ENCODE measurements around the gene C9orf152. TPM values are rescaled to one million over a fixed set of nuclear protein-coding genes. Genes with fewer than 3 reads are reported as not detected.
A peak's percentile ranks its signal among the peaks of the same experiment; 100 is the strongest.

Gene C9orf152
- total and polyA plus RNA-seq, 2 of the 13 experiments (the other 11 are each of a cell fraction or from before 2014, with no cell fraction given): 0.24 to 0.48 TPM

DNA sequence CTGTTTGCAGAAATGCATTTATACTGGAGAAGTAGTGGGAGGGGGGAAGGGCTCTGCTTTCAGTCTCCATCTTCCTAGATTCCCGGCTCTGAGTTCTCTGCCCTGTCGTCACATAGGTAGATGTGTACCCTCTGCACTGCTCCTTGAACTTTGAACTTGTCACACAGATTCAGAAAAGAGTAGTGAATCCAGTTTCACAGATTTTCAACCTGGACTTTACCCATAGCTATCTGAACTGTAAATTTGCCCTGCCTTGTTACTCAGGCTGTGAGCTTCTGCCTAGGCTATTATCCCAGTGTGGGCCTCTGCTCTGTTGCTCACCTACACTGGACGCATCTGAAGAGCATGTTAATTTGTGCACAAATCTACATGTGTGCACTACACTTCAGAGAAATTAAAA, 12.8 kb upstream of the C9orf152 start (continued):
- TF ChIP-seq MIER3 (CRISPR knock-in tag; IDR thresholded peaks at IDR 0.05; ENCODE audit: borderline replicate concordance) (peak; percentile 82), NFYB (CRISPR knock-in tag; IDR thresholded peaks at IDR 0.05) (no peak), ZEB1 (IDR thresholded peaks at IDR 0.05; ENCODE audit: insufficient replicate concordance, low read depth) (peak; percentile 93), RXRB (CRISPR knock-in tag; IDR thresholded peaks at IDR 0.05; ENCODE audit: borderline replicate concordance) (peak; percentile 88), SAP130 (CRISPR knock-in tag; IDR thresholded peaks at IDR 0.05; ENCODE audit: low read depth) (peak; percentile 76), TEAD3 (CRISPR knock-in tag; optimal IDR thresholded peaks at IDR 0.05; ENCODE audit: borderline replicate concordance) (peak; percentile 69), BCL6 (CRISPR knock-in tag; IDR thresholded peaks at IDR 0.05) (peak; percentile 73), MED13 (CRISPR knock-in tag; IDR thresholded peaks at IDR 0.05) (no peak), ZNF792 (CRISPR knock-in tag; IDR thresholded peaks at IDR 0.05) (peak; percentile 71; the same call in 1 of the 2 replicates), FOXA3 (CRISPR knock-in tag; IDR thresholded peaks at IDR 0.05) (peak; percentile 84), TARDBP (CRISPR knock-in tag; IDR thresholded peaks at IDR 0.05) (peak; percentile 89; the same call in 1 of the 2 replicates), ZNF230 (CRISPR knock-in tag; IDR thresholded peaks at IDR 0.05) (0 out of 2 replicates have a peak, but pooled peaks have one; percentile 49), NFATC3 (CRISPR knock-in tag; IDR thresholded peaks at IDR 0.05) (no peak), ZNF558 (CRISPR knock-in tag; IDR thresholded peaks at IDR 0.05; ENCODE audit: borderline replicate concordance) (no peak), HDAC1 (CRISPR knock-in tag; IDR thresholded peaks at IDR 0.05) (peak; percentile 77), DMAP1 (CRISPR knock-in tag; IDR thresholded peaks at IDR 0.05) (0 out of 2 replicates have a peak, but pooled peaks have one; percentile 53), YEATS2 (CRISPR knock-in tag; IDR thresholded peaks at IDR 0.05; ENCODE audit: borderline replicate concordance) (peak; percentile 65; the same call in 1 of the 2 replicates)
- TF ChIP-seq, protein P1, sequence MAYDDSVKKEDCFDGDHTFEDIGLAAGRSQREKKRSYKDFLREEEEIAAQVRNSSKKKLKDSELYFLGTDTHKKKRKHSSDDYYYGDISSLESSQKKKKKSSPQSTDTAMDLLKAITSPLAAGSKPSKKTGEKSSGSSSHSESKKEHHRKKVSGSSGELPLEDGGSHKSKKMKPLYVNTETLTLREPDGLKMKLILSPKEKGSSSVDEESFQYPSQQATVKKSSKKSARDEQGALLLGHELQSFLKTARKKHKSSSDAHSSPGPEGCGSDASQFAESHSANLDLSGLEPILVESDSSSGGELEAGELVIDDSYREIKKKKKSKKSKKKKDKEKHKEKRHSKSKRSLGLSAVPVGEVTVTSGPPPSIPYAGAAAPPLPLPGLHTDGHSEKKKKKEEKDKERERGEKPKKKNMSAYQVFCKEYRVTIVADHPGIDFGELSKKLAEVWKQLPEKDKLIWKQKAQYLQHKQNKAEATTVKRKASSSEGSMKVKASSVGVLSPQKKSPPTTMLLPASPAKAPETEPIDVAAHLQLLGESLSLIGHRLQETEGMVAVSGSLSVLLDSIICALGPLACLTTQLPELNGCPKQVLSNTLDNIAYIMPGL (CRISPR knock-in tag; IDR thresholded peaks at IDR 0.05; ENCODE audit: borderline replicate concordance in 1 of 2, low read depth in 1 of 2): peak; percentile 20 to 47; a peak in 3 of 4 replicates
- TF ChIP-seq, protein P2, sequence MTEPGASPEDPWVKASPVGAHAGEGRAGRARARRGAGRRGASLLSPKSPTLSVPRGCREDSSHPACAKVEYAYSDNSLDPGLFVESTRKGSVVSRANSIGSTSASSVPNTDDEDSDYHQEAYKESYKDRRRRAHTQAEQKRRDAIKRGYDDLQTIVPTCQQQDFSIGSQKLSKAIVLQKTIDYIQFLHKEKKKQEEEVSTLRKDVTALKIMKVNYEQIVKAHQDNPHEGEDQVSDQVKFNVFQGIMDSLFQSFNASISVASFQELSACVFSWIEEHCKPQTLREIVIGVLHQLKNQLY (CRISPR knock-in tag; IDR thresholded peaks at IDR 0.05): 0 out of 2 replicates have a peak, but pooled peaks have one; percentile 29
- TF ChIP-seq, protein P3, sequence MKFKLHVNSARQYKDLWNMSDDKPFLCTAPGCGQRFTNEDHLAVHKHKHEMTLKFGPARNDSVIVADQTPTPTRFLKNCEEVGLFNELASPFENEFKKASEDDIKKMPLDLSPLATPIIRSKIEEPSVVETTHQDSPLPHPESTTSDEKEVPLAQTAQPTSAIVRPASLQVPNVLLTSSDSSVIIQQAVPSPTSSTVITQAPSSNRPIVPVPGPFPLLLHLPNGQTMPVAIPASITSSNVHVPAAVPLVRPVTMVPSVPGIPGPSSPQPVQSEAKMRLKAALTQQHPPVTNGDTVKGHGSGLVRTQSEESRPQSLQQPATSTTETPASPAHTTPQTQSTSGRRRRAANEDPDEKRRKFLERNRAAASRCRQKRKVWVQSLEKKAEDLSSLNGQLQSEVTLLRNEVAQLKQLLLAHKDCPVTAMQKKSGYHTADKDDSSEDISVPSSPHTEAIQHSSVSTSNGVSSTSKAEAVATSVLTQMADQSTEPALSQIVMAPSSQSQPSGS (CRISPR knock-in tag; IDR thresholded peaks at IDR 0.05): peak; percentile 85
- TF ChIP-seq, protein P4, sequence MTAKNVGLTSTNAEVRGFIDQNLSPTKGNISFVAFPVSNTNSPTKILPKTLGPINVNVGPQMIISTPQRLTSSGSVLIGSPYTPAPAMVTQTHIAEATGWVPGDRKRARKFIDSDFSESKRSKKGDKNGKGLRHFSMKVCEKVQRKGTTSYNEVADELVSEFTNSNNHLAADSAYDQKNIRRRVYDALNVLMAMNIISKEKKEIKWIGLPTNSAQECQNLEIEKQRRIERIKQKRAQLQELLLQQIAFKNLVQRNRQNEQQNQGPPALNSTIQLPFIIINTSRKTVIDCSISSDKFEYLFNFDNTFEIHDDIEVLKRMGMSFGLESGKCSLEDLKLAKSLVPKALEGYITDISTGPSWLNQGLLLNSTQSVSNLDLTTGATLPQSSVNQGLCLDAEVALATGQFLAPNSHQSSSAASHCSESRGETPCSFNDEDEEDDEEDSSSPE (CRISPR knock-in tag; IDR thresholded peaks at IDR 0.05): 0 out of 2 replicates have a peak, but pooled peaks have one; percentile 36
- TF ChIP-seq, protein P5, sequence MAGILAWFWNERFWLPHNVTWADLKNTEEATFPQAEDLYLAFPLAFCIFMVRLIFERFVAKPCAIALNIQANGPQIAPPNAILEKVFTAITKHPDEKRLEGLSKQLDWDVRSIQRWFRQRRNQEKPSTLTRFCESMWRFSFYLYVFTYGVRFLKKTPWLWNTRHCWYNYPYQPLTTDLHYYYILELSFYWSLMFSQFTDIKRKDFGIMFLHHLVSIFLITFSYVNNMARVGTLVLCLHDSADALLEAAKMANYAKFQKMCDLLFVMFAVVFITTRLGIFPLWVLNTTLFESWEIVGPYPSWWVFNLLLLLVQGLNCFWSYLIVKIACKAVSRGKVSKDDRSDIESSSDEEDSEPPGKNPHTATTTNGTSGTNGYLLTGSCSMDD (CRISPR knock-in tag; IDR thresholded peaks at IDR 0.05): no peak
- TF ChIP-seq, protein P6, sequence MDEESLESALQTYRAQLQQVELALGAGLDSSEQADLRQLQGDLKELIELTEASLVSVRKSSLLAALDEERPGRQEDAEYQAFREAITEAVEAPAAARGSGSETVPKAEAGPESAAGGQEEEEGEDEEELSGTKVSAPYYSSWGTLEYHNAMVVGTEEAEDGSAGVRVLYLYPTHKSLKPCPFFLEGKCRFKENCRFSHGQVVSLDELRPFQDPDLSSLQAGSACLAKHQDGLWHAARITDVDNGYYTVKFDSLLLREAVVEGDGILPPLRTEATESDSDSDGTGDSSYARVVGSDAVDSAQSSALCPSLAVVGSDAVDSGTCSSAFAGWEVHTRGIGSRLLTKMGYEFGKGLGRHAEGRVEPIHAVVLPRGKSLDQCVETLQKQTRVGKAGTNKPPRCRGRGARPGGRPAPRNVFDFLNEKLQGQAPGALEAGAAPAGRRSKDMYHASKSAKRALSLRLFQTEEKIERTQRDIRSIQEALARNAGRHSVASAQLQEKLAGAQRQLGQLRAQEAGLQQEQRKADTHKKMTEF (CRISPR knock-in tag; IDR thresholded peaks at IDR 0.05): peak; percentile 69
- TF ChIP-seq, protein P7, sequence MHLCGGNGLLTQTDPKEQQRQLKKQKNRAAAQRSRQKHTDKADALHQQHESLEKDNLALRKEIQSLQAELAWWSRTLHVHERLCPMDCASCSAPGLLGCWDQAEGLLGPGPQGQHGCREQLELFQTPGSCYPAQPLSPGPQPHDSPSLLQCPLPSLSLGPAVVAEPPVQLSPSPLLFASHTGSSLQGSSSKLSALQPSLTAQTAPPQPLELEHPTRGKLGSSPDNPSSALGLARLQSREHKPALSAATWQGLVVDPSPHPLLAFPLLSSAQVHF (CRISPR knock-in tag; IDR thresholded peaks at IDR 0.05): no peak

Data from HepG2 (cell line).